ENCODE measurements around the gene ARHGEF26. TPM values are rescaled to one million over a fixed set of nuclear protein-coding genes. Genes with fewer than 3 reads are reported as not detected.

The ARHGEF26 gene
- total RNA-seq, 1 donor from 2014 or later: 0.53 TPM

DNA sequence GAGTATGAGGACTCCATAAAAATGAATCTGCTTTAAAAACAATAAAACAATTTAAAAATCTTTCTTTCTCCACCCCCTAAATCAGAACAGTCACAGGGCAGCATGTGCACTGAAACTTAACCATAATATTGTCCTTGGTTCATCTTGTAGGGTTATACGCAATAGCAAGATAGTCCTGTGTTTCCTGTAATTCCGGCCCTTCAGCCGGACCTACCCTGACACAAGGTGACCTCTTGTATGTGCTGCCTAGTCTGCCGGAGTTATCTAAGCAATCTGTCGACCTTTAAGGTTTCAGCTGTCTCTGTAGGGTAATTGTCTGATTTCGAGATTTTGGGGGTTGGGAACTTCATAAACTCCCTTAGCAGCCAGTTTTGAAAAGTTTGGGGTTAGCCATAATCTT, 103.2 kb downstream of the ARHGEF26 start:
- TF ChIP-seq, protein P1, sequence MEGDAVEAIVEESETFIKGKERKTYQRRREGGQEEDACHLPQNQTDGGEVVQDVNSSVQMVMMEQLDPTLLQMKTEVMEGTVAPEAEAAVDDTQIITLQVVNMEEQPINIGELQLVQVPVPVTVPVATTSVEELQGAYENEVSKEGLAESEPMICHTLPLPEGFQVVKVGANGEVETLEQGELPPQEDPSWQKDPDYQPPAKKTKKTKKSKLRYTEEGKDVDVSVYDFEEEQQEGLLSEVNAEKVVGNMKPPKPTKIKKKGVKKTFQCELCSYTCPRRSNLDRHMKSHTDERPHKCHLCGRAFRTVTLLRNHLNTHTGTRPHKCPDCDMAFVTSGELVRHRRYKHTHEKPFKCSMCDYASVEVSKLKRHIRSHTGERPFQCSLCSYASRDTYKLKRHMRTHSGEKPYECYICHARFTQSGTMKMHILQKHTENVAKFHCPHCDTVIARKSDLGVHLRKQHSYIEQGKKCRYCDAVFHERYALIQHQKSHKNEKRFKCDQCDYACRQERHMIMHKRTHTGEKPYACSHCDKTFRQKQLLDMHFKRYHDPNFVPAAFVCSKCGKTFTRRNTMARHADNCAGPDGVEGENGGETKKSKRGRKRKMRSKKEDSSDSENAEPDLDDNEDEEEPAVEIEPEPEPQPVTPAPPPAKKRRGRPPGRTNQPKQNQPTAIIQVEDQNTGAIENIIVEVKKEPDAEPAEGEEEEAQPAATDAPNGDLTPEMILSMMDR (IDR thresholded peaks at IDR 0.05; ENCODE audit: insufficient read depth, low read length, severe bottlenecking): no peak
- no peaks in the 10 kb centered on the region for H3K36me3 ChIP-seq (ENCODE audit: control insufficient read depth, insufficient read depth, low read length)
- FAIRE-seq (no peak), DNase-seq (ENCODE audit: low read depth) (no peak)
- no peaks in the 10 kb centered on the region for H3K27me3 ChIP-seq (ENCODE audit: control insufficient read depth, insufficient read depth, low read length)
- no peak overlapping the region for H3K4me3 ChIP-seq (ENCODE audit: low read depth, low read length)

GRCh38 chr3:154224866-154225265, 103.7 kb downstream of the ARHGEF26 start:
- Histone ChIP-seq H3K27me3 (ENCODE audit: control insufficient read depth, insufficient read depth, low read length) (no peaks in the 10 kb centered on the region), H3K36me3 (ENCODE audit: control insufficient read depth, insufficient read depth, low read length) (no peaks in the 10 kb centered on the region), H3K4me3 (ENCODE audit: low read depth, low read length) (no peak overlapping the region)
- FAIRE-seq (no peak), DNase-seq (ENCODE audit: low read depth) (no peak)
- TF ChIP-seq, protein P1 (IDR thresholded peaks at IDR 0.05; ENCODE audit: insufficient read depth, low read length, severe bottlenecking): no peak

DNA sequence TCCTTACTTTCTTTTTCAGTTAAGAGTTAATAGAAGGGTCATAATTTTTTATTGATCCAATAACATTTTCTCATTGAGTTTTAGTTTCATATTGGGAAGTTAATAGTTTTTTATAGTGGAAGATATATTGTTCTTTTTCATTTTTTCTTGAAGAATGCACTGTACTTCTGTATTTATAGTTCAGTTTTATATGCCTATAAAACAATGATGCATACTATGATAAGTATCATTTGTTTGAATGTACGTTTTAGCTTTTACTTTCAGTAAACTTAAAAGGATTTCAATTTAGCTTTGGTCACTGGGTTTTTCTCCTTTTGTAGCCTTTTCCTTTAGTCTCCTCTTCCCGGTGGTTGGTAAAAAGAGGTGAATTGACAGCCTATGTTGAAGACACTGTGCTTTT, 104.3 kb downstream of the ARHGEF26 start:
- TF ChIP-seq, protein P1 (IDR thresholded peaks at IDR 0.05; ENCODE audit: insufficient read depth, low read length, severe bottlenecking): no peak
- H3K36me3 ChIP-seq (ENCODE audit: control insufficient read depth, insufficient read depth, low read length): no peaks in the 10 kb centered on the region
- DNase-seq (ENCODE audit: low read depth): no peak
- FAIRE-seq: no peak
- H3K4me3 ChIP-seq (ENCODE audit: low read depth, low read length): no peak overlapping the region
- H3K27me3 ChIP-seq (ENCODE audit: control insufficient read depth, insufficient read depth, low read length): no peaks in the 10 kb centered on the region

GRCh38 chr3:154227531-154227930, 106.3 kb downstream of the ARHGEF26 start:
- TF ChIP-seq, protein P1 (IDR thresholded peaks at IDR 0.05; ENCODE audit: insufficient read depth, low read length, severe bottlenecking): no peak
- H3K27me3 ChIP-seq (ENCODE audit: control insufficient read depth, insufficient read depth, low read length): no peaks in the 10 kb centered on the region
- H3K4me3 ChIP-seq (ENCODE audit: low read depth, low read length): no peak overlapping the region
- H3K36me3 ChIP-seq (ENCODE audit: control insufficient read depth, insufficient read depth, low read length): no peaks in the 10 kb centered on the region
- no peak for FAIRE-seq
- DNase-seq (ENCODE audit: low read depth): no peak

GRCh38 chr3:154228561-154229216, 107.5 kb downstream of the ARHGEF26 start:
- Histone ChIP-seq H3K27me3 (ENCODE audit: control insufficient read depth, insufficient read depth, low read length) (no peaks in the 10 kb centered on the region), H3K4me3 (ENCODE audit: low read depth, low read length) (no peak overlapping the region), H3K36me3 (ENCODE audit: control insufficient read depth, insufficient read depth, low read length) (no peaks in the 10 kb centered on the region)
- DNase-seq (ENCODE audit: low read depth) (no peak), FAIRE-seq (peak; percentile 18)
- TF ChIP-seq, protein P1 (IDR thresholded peaks at IDR 0.05; ENCODE audit: insufficient read depth, low read length, severe bottlenecking): no peak

- FAIRE-seq (no peak), DNase-seq (ENCODE audit: low read depth) (no peak)
- TF ChIP-seq, protein P1 (IDR thresholded peaks at IDR 0.05; ENCODE audit: insufficient read depth, low read length, severe bottlenecking): no peak
- Histone ChIP-seq H3K27me3 (ENCODE audit: control insufficient read depth, insufficient read depth, low read length) (no peaks in the 10 kb centered on the region), H3K4me3 (ENCODE audit: low read depth, low read length) (no peak overlapping the region), H3K36me3 (ENCODE audit: control insufficient read depth, insufficient read depth, low read length) (no peaks in the 10 kb centered on the region)
Measured at GRCh38 chr3:154229217-154229590, 108.0 kb downstream of the ARHGEF26 start.

Data from bronchial epithelial cell (primary cell).